Caco-2 (cell line): ENCODE data around the gene SLIT3. TPM values are rescaled to one million over a fixed set of nuclear protein-coding genes. Genes with fewer than 3 reads are reported as not detected.

ENCODE experiments used
- BruUV-seq: library from RNA; stranded (reverse); fragments of 400-500 nt; replicated peaks from 2 replicates; lab custom pipeline; 2021; lab: Mats Ljungman, UMichigan
- CTCF ChIA-PET: fragments of 300-600 bp; sonication (Branson Sonifier 250); formaldehyde crosslinking; loops from one replicate; lab custom pipeline; 2022; ENCODE audit warnings: antibody characterized with exemption; lab: Charles Lee
- POLR2A ChIA-PET: fragments of 300-600 bp; sonication (Branson Sonifier 250); formaldehyde crosslinking; loops from one replicate; lab custom pipeline; 2022; ENCODE audit warnings: antibody characterized with exemption; lab: Charles Lee
- DNase-seq, 2 experiments: peaks; one replicate each; pipeline versions ENCODE4 v3.0.0 to v3.0.0-alpha.2; 2020 to 2022
- H3K27me3 ChIP-seq: replicated peaks from 2 replicates; pipeline ENCODE4 v1.6.0; 2011; ENCODE audit warnings: low read length; ENCODE audit not compliant: control insufficient read depth, insufficient read depth
- H3K36me3 ChIP-seq: 2 replicates; pipeline ENCODE4 v1.5.1; 2011; ENCODE audit warnings: low read length; ENCODE audit not compliant: control insufficient read depth, insufficient read depth
- H3K4me1 ChIP-seq: fragments of 250-450 bp; sonication (Bioruptor Pico); 2 replicates; pipeline ENCODE4 v1.5.1; 2020; ENCODE audit warnings: mild to moderate bottlenecking
- H3K4me3 ChIP-seq: 2 replicates; pipeline ENCODE4 v1.5.1; 2011; ENCODE audit warnings: low read depth, mild to moderate bottlenecking, control low read depth, low read length
- H3K9me3 ChIP-seq: fragments of 250-450 bp; sonication (Bioruptor Pico); 2 replicates; pipeline ENCODE4 v1.5.1; 2020; ENCODE audit warnings: mild to moderate bottlenecking, moderate library complexity
- H3K27ac Mint-ChIP-seq: one replicate; pipeline ENCODE4 v1.8.0; 2022; ENCODE audit warnings: mixed read lengths; ENCODE audit not compliant: unreplicated experiment
- H3K27me3 Mint-ChIP-seq: one replicate; pipeline ENCODE4 v1.8.0; 2022; ENCODE audit warnings: mixed read lengths; ENCODE audit not compliant: insufficient read depth, unreplicated experiment
- H3K36me3 Mint-ChIP-seq: one replicate; pipeline ENCODE4 v1.8.0; 2022; ENCODE audit warnings: mild to moderate bottlenecking, mixed read lengths; ENCODE audit not compliant: insufficient read depth, unreplicated experiment
- H3K4me1 Mint-ChIP-seq: one replicate; pipeline ENCODE4 v1.8.0; 2022; ENCODE audit warnings: low read depth, mixed read lengths; ENCODE audit not compliant: unreplicated experiment
- H3K4me3 Mint-ChIP-seq: one replicate; pipeline ENCODE4 v1.8.0; 2022; ENCODE audit warnings: mild to moderate bottlenecking, moderate library complexity, mixed read lengths; ENCODE audit not compliant: unreplicated experiment
- H3K9me3 Mint-ChIP-seq: one replicate; pipeline ENCODE4 v1.8.0; 2022; ENCODE audit warnings: mixed read lengths; ENCODE audit not compliant: unreplicated experiment
- intact Hi-C: fragments of 100-400 bp; cut with micrococcal nuclease; formaldehyde crosslinking; loops from one replicate; pipeline ENCODE4 v1.10.0; 2022; ENCODE audit not compliant: unreplicated experiment
- total RNA-seq: library from RNA; stranded (reverse); gene quantifications from 2 replicates; pipeline ENCODE4 v1.2.3, GENCODE V29; 2022
- TF ChIP-seq, protein P1 (sequence below), 2 experiments: fragments of 200-600 bp in 1 of 2; IDR thresholded peaks; 1 replicate in 1 of 2; 2 replicates in 1 of 2; pipeline versions ENCODE4 v1.5.1 to v1.8.0; 2011 to 2022; ENCODE audit warnings: antibody characterized with exemption in 1 of 2, control low read depth in 1 of 2, inconsistent platforms in 1 of 2, low read depth in 1 of 2, low read length in 1 of 2, mild to moderate bottlenecking in 1 of 2, moderate library complexity in 1 of 2; ENCODE audit not compliant: insufficient read depth in 1 of 2, severe bottlenecking in 1 of 2, unreplicated experiment in 1 of 2

Gene SLIT3
- total RNA-seq, 1 experiment from 2014 or later: 2.1 TPM

DNA sequence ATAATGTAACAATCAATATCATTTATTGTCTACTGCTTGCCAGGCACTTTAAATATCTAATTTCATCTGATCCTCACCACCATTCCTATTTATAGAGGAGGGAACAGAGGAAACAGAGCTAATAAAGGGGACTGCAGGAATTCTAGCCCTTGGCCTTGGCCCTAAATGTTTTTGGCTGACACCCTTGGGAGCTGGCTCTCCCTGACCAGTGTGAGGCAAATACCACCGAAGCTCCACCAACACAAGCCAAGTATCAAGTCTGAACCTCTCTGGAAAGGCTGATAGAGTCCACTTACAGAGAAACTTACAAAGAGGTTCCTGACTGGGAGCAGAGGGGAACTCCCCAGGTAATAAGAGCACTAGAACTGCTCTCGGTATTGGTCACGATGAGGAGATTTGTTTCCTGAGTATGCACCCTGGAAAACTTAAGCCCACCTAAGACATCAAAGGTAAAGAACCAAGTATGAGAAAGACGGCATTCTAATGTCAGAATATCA, 478.6 kb downstream of the SLIT3 start:
- TF ChIP-seq, protein P1, sequence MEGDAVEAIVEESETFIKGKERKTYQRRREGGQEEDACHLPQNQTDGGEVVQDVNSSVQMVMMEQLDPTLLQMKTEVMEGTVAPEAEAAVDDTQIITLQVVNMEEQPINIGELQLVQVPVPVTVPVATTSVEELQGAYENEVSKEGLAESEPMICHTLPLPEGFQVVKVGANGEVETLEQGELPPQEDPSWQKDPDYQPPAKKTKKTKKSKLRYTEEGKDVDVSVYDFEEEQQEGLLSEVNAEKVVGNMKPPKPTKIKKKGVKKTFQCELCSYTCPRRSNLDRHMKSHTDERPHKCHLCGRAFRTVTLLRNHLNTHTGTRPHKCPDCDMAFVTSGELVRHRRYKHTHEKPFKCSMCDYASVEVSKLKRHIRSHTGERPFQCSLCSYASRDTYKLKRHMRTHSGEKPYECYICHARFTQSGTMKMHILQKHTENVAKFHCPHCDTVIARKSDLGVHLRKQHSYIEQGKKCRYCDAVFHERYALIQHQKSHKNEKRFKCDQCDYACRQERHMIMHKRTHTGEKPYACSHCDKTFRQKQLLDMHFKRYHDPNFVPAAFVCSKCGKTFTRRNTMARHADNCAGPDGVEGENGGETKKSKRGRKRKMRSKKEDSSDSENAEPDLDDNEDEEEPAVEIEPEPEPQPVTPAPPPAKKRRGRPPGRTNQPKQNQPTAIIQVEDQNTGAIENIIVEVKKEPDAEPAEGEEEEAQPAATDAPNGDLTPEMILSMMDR (IDR thresholded peaks at IDR 0.05; ENCODE audit: insufficient read depth in 1 of 2, low read depth in 1 of 2, low read length in 1 of 2, severe bottlenecking in 1 of 2, unreplicated experiment in 1 of 2): no peak
- DNase-seq: no peak
- Histone ChIP-seq H3K36me3 (no peaks in the 10 kb centered on the region), H3K27me3 (0 out of 2 replicates have a peak, but pooled peaks cover 1% of the 10 kb centered on the region), H3K9me3 (no peaks in the 10 kb centered on the region), H3K4me1 (no peaks in the 10 kb centered on the region), H3K4me3 (no peak overlapping the region)
- Mint-ChIP-seq H3K9me3 (no peaks in the 10 kb centered on the region), H3K27me3 (peaks cover 3% of the 10 kb centered on the region), H3K4me3 (no peak overlapping the region), H3K27ac (no peak overlapping the region), H3K4me1 (no peaks in the 10 kb centered on the region), H3K36me3 (no peaks in the 10 kb centered on the region)
- ChIA-PET POLR2A (no interaction called here), CTCF (no interaction called here)
- intact Hi-C loops: no loop called here
- BruUV-seq: no TSS peak

DNA sequence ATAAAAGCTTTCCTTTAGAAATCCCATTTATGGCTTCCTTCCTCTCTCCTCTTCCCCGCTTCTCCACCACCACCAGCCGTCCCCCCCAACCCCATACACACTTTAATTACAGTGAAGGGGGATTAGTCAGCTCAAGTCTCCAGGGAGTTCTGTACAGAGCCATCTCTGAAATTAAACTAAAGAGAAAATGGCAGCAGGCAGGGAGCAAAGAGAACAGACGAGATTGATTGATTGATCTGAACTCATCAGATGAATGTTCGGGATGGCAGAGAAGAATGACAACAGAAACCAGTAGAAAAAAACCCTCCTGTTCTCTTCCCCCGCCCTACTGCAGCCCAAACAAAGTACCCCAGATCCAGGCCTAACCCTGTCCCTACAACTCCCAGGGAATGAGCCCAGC, 480.1 kb downstream of the SLIT3 start:
- Histone ChIP-seq H3K9me3 (no peaks in the 10 kb centered on the region), H3K27me3 (0 out of 2 replicates have a peak, but pooled peaks cover 2% of the 10 kb centered on the region), H3K4me1 (no peaks in the 10 kb centered on the region), H3K36me3 (no peaks in the 10 kb centered on the region), H3K4me3 (no peak overlapping the region)
- TF ChIP-seq, protein P1 (IDR thresholded peaks at IDR 0.05; ENCODE audit: insufficient read depth in 1 of 2, low read depth in 1 of 2, low read length in 1 of 2, severe bottlenecking in 1 of 2, unreplicated experiment in 1 of 2): no peak
- H3K4me3 Mint-ChIP-seq: no peak overlapping the region
- H3K9me3 Mint-ChIP-seq: no peaks in the 10 kb centered on the region
- intact Hi-C loops: no loop called here
- POLR2A ChIA-PET: no interaction called here
- H3K4me1 Mint-ChIP-seq: no peaks in the 10 kb centered on the region
- BruUV-seq: no TSS peak
- no peak overlapping the region for H3K27ac Mint-ChIP-seq
- peaks cover 3% of the 10 kb centered on the region for H3K27me3 Mint-ChIP-seq
- DNase-seq: no peak
- CTCF ChIA-PET: no interaction called here
- no peaks in the 10 kb centered on the region for H3K36me3 Mint-ChIP-seq

DNA sequence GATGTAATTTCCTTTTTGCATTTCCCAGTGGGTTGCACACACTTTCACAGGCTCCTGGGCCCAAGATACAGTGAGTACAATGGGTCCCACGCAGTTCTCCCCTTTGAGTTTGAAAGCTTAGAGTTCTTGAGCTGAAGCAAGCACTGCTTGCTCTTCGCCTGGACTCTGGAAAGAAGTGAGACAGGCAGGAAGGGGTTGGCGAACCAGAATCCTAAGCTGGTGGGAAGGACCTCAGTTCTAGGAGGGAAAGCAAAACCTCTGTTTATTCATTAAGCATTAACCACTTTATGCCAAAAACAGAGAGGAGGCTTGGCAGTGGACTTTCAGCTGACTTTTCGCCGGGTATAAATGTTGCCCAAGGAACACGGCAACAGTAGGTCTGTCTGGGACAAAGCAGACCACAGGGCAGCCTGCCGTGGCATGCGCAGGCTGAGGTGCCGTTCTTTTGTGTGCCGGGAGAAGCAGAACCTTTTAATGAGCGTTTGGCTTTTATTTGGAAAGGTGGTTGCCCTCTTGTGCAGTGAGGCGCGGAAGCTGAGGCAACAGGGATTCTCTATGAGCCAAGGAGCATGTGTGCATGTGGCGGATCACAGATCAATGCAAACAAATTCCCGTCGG, 481.8 kb downstream of the SLIT3 start:
- H3K4me3 Mint-ChIP-seq: no peak overlapping the region
- Histone ChIP-seq H3K4me3 (no peak overlapping the region), H3K36me3 (no peaks in the 10 kb centered on the region), H3K9me3 (no peaks in the 10 kb centered on the region), H3K4me1 (no peaks in the 10 kb centered on the region), H3K27me3 (peaks cover 2% of the 10 kb centered on the region; the same call in 1 of the 2 replicates)
- no peak overlapping the region for H3K27ac Mint-ChIP-seq
- H3K9me3 Mint-ChIP-seq: no peaks in the 10 kb centered on the region
- no peaks in the 10 kb centered on the region for H3K4me1 Mint-ChIP-seq
- POLR2A ChIA-PET: no interaction called here
- intact Hi-C loops: no loop called here
- TF ChIP-seq, protein P1 (IDR thresholded peaks at IDR 0.05; ENCODE audit: insufficient read depth in 1 of 2, low read depth in 1 of 2, low read length in 1 of 2, severe bottlenecking in 1 of 2, unreplicated experiment in 1 of 2): no peak
- CTCF ChIA-PET: no interaction called here
- no TSS peak for BruUV-seq
- no peaks in the 10 kb centered on the region for H3K36me3 Mint-ChIP-seq
- peaks cover 12% of the 10 kb centered on the region for H3K27me3 Mint-ChIP-seq
- DNase-seq: no peak
